ENCODE data around the gene COLEC12.

The COLEC12 gene

DNA sequence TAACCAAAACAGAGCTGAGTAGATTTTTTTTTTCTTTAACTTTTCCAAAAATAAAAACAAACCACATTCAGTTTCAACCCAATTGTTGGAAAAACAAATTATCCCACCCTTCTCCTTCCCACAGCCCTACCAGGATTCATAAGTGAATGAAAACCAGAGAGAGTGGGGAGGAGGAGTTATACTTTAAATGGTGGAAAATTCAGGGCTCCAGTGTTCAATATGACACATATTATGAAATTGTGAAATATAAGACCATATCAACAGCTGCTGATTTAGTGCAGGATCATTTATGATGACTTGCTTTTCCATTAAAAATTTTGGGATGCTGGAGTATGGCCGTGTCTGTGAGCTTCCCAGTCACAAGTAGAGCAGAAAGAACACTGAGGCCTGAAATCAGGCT, 26.7 kb downstream of the COLEC12 start:
- no peak for DNase-seq

DNA sequence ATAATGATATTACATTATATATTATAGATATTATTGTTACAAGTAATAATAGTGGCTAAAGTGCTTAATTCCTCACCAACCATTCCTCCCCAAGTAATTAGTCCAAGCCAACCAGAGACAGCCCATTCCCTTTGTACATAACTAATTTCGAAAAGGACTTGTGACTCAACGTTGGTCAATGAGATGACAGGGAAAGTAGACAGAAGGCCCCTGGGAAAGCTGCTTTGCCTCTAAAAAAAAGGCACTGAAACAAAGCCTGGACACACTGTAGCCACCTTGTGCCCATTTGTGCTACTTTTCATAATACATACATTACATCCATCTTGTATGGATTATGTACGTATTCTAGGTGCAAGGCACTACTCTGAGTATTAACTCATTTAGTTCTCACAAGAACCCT, 28.8 kb downstream of the COLEC12 start:
- DNase-seq: no peak

- no peak for DNase-seq
Observed at GRCh38 chr18:470661-471501, 29.6 kb downstream of the COLEC12 start.

GRCh38 chr18:468955-469790, 31.3 kb downstream of the COLEC12 start:
- no peak for DNase-seq

GRCh38 chr18:463827-464541, 36.5 kb downstream of the COLEC12 start:
- no peak for DNase-seq

GRCh38 chr18:463403-463802, 37.1 kb downstream of the COLEC12 start:
- DNase-seq: no peak

DNA sequence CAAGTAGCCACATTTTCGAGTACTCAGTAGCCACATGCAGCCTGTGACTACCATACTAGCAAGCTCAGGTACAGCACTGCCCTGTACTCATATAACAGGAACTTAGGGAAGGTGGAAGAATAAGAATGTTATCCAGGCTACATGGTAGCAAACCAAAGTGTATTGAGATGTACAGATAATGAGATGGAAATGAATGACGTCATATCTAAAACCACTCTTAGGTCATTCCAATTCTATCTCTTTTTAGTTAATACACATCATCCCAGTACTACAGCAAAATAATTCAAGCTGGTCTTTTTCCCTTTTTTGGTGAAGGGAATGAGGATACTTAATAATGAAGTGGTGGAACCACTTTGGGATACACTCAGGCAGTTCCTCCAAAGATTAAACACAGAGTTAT, 38.7 kb downstream of the COLEC12 start:
- DNase-seq: no peak

GRCh38 chr18:460791-461190, 39.7 kb downstream of the COLEC12 start:
- no peak for DNase-seq

DNA sequence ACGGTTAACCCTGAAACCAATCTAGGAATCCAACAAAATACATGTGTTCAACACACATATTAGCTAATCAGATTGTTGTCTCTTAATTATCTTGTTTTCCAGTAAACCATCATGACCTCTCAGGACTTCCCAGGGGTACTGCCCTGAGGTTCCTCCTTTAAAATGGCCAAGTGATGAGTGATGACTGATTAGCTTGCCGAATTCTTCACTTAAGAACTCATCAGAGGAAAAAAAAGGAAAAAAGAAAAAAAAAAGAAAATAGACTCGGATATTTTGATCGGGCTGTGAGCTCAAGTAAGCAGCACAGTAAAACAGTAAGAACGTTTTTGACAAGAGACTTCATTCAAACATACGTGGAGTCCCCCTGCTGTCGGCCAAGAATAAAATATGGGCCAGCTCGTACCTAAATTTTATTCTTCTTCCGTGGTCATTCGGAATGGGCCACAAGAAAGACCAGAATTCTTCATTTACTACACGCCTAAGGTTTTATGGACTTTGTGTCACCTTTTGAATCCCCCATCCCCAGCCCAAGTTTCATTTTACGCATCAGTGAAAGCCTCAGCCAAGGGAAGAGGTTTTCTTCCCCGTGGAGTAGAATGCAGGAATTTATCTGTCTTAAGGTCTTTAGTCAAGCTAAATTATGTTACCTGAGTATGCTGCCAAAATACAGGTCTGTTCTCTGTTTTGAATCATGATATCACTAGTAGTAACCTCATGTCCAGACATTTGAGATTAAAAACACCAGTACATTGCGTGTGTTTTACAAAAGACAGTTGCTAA, 40.5 kb downstream of the COLEC12 start:
- no peak for DNase-seq

GRCh38 chr18:457521-458412, 42.7 kb downstream of the COLEC12 start:
- no peak for DNase-seq

DNA sequence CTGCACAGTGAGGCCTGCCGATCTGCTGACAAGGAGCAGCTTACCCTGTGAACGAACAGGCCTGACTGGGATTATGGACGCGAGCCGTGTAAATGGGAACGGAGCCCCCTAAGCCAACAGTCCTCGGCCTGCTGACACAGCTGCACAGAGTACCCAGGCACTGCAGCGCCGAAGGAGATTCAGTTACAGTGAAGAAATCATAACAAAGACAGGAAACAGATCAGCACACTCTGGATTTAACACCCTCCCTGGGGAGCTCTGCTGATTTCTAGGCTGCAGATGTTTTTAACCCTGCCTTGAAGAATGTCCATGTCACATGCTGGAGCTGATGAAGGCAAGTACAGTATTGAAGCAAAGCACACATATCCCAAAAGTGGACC, 43.4 kb downstream of the COLEC12 start:
- no peak for DNase-seq

DNA sequence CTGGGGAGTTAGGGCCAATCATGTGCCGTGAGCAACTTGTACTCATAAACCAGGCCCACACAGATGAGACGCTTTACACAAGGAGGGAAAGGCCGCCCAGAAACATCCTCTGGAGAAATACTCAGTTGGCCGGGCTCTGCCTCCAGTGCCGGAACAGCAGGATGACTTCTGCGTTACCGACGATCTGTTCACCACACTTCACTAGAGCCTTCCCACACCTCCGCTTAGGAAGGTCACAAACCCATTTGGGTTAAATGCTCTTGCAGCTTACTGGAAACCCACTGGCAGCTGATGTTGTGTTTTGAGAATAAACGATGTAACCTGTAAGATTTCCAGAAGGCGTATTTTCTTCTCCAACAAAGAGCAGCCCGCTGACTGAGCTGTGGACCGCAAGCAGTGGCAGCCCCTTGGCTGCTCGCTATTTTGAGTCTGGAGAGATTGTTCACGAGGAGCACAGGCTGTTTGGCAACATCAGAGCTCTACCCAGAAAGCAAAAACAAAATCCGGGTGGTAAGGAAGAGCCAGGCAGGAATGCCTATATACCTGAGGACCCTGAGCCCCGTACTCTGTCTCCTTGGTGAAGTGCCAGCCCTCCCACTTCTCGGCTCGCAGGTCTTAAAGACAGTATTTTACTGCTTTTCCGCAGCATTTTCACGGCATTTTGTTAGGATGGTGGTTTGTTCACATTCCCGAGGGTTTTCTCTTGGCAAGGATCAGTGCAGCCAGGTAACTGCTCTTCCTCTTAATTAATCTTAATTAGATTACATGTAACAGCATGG, 44.0 kb downstream of the COLEC12 start:
- no peak for DNase-seq

DNA sequence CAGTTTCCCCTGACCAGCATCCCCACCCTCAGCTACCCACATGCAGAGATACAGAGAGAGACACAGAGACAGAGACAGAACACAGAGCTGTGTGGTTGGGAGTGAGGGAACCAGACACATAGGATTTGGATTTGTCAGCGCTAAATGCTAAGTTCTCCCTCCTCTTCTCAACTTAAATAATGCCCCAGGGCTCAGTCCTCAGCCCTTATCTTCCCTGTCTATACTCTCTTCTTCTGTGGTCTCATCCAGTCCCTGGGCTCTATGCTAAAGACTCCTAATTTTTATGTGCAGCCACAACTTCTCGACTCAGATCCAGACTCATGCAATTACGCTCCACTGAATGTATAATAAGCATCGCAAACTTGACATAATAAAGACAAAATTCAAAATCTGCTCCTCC, 47.1 kb downstream of the COLEC12 start:
- no peak for DNase-seq

- no peak for DNase-seq
Observed at GRCh38 chr18:452816-453215, 47.7 kb downstream of the COLEC12 start.

- DNase-seq: no peak
Observed at GRCh38 chr18:449374-449773, 51.1 kb downstream of the COLEC12 start.

- no peak for DNase-seq
Observed at GRCh38 chr18:448116-448790, 52.2 kb downstream of the COLEC12 start.

- no peak for DNase-seq
Observed at GRCh38 chr18:446941-447560, 53.5 kb downstream of the COLEC12 start.

GRCh38 chr18:445055-445454, 55.4 kb downstream of the COLEC12 start:
- DNase-seq: no peak

- DNase-seq: no peak
Observed at GRCh38 chr18:438571-438970, 61.9 kb downstream of the COLEC12 start.

DNA sequence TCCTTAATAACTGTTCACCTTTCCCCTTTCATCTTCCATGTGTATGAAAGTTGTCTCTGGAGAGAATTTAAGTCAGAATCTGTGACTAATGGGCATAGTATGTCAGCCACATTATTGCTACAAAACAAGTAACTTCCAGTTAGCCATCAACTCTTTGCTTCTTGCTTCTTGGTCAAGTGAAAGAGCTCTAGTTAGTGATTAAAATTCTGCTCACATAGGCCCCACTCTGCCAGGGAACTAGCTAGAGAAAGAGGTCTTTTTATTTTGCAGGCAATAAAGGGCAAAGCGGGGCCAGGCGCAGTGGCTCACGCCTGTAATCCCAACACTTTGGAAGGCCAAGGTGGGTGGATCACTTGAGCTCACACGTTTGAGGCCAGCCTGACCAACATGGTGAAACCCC, 64.6 kb downstream of the COLEC12 start:
- no peak for DNase-seq
